ENCODE results near the gene KDM3B. TPM values are rescaled to one million over a fixed set of nuclear protein-coding genes. Genes with fewer than 3 reads are reported as not detected.

The KDM3B gene
- total RNA-seq, 2 experiments from 2014 or later = 33.4 to 36.2 TPM

- Mint-ChIP-seq H3K36me3 (ENCODE audit: low read depth) (peaks cover 4% of the 10 kb centered on the region), H3K27ac (peak overlapping the region; percentile 98), H3K4me1 (ENCODE audit: low read depth) (peaks cover 28% of the 10 kb centered on the region), H3K27me3 (ENCODE audit: low read depth) (no peaks in the 10 kb centered on the region), H3K9me3 (no peaks in the 10 kb centered on the region), H3K4me3 (peak overlapping the region; percentile 87)
- CTCF ChIA-PET = interaction anchor here (8.0 kb wide), 1 partner anchor 15 kb away, joined by 176 read pairs; the partner anchor contains the start of gene KDM3B
- DNase-seq = peak; percentile 83
- intact Hi-C loops (cut with micrococcal nuclease) = loop anchor here (2.0 to 10.0 kb wide), 3 partner anchors 70 to 958 kb away; partner anchors contain the start of genes HSPA9 and MATR3
Measured at GRCh38 chr5:138336952-138337684, 15.4 kb upstream of the KDM3B start.

GRCh38 chr5:138337685-138338410 lies 14.6 kb upstream of the KDM3B start, which contains the start of gene FAM53C:
TSS of gene FAM53C (plus strand) at chr5:138338266. CDS start at chr5:138341336, 3,070 bp downstream.
- peaks cover 4% of the 10 kb centered on the region for H3K36me3 Mint-ChIP-seq (ENCODE audit: low read depth)
- no peaks in the 10 kb centered on the region for H3K9me3 Mint-ChIP-seq
- CTCF ChIA-PET = interaction anchor here (0.5 to 8.0 kb wide), 2 partner anchors 14 to 125 kb away, joined by 3 to 176 read pairs; partner anchors contain the start of gene KDM3B
- peak within 1 kb of the TSS; percentile 98 for H3K27ac Mint-ChIP-seq
- intact Hi-C loops (cut with micrococcal nuclease) = loop anchor here (1.0 to 10.0 kb wide), 7 partner anchors 14 to 957 kb away; partner anchors contain the start of genes CDC23, EGR1, ETF1 and HSPA9
- peaks cover 27% of the 10 kb centered on the region for H3K4me1 Mint-ChIP-seq (ENCODE audit: low read depth)
- H3K4me3 Mint-ChIP-seq = peak within 1 kb of the TSS; percentile 87
- H3K27me3 Mint-ChIP-seq (ENCODE audit: low read depth) = no peaks in the 10 kb centered on the region
- DNase-seq = peak; percentile 91

DNA sequence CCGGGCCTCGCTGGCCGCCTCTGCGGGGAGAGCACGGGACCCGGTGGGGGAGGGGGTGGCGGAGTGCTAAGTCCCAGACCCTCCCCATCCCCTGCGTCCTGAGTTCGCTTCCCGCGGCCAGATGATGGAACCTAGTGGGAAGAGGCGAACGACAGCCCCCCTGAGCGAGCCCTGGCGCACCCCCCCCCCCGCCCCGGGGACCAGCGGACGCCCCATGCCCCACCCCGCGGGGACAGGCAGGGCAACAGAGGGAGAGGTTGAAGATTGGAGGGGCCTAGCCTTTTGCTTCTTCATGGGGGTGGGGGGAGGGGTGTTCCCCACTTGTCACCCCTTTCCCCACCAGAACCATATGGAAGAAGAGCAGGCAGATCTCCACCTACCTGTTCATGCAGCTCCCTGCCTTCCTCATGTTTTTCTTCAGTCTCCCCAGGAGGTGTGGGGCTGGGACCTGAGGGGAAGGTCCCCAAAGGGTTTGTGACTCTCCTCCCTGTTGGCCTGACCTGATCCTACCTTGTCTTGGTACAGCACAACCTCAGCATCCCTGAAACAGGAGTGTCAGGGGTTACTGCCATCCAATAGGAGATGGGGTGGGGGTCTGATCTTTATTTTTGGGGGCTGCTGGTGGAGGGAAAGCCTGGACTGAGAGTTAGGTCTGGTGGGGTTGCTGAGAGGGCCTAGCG lies 13.9 kb upstream of the KDM3B start:
- H3K4me3 Mint-ChIP-seq = peak overlapping the region; percentile 87
- DNase-seq = peak; percentile 26
- peak overlapping the region; percentile 86 for H3K27ac Mint-ChIP-seq
- peaks cover 27% of the 10 kb centered on the region for H3K4me1 Mint-ChIP-seq (ENCODE audit: low read depth)
- no peaks in the 10 kb centered on the region for H3K9me3 Mint-ChIP-seq
- intact Hi-C loops (cut with micrococcal nuclease) = loop anchor here (1.0 to 10.0 kb wide), 6 partner anchors 14 to 956 kb away; partner anchors contain the start of genes CDC23, EGR1, ETF1 and KDM3B
- peaks cover 6% of the 10 kb centered on the region for H3K36me3 Mint-ChIP-seq (ENCODE audit: low read depth)
- CTCF ChIA-PET = interaction anchor here (0.5 to 8.0 kb wide), 2 partner anchors 14 to 125 kb away, joined by 3 to 176 read pairs; partner anchors contain the start of gene KDM3B
- no peaks in the 10 kb centered on the region for H3K27me3 Mint-ChIP-seq (ENCODE audit: low read depth)

DNA sequence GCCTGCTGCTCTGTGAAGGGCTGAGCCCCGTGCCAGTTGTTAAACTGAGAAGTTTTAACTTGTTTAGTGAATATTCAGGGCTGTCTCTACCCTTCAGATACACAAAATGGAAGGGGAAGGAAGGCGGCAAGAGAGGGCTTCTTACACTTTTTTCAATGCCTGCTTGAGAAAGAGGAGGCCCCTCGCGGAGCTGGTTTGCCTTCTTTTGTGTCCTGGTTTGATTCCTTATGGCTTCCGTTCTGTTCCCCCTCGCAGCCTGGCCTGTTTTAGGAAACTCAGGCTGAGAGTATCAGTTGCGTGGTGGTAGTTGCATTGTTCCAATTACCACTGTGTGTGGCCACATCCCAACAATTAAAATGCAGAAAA lies 13.4 kb upstream of the KDM3B start:
- CTCF ChIA-PET = interaction anchor here (0.8 to 8.0 kb wide), 5 partner anchors 8 to 165 kb away, joined by 3 to 176 read pairs (median 4); partner anchors contain the start of gene KDM3B
- intact Hi-C loops (cut with micrococcal nuclease) = loop anchor here (5.0 to 10.0 kb wide), 2 partner anchors 68 to 956 kb away; partner anchors contain the start of gene MATR3
- H3K4me1 Mint-ChIP-seq (ENCODE audit: low read depth) = peaks cover 27% of the 10 kb centered on the region
- H3K27ac Mint-ChIP-seq = peak overlapping the region; percentile 86
- H3K9me3 Mint-ChIP-seq = no peaks in the 10 kb centered on the region
- peaks cover 6% of the 10 kb centered on the region for H3K36me3 Mint-ChIP-seq (ENCODE audit: low read depth)
- peak overlapping the region; percentile 87 for H3K4me3 Mint-ChIP-seq
- peak; percentile 12 for DNase-seq
- no peaks in the 10 kb centered on the region for H3K27me3 Mint-ChIP-seq (ENCODE audit: low read depth)

DNA sequence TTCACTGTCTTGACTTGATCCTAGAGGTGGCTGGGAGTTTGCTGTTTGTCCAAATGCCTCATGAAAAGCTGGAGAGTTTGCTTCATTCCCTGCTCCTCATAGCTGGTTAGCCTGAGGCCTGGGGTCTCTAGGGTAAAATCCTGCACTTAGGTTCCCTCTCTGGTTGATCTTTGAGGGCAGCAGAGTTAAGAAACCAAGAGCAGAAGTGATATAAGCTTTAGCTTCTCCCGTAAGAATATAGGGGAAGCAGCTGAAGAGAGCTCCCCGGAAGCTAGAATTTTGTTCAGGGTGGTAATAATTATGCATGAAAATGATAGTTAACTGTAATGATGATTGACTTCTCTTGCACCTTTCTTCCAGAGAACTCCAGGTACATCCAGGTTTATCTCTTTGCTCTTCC lies 13.0 kb upstream of the KDM3B start:
- Mint-ChIP-seq H3K27ac (peak overlapping the region; percentile 86), H3K36me3 (ENCODE audit: low read depth) (peaks cover 8% of the 10 kb centered on the region), H3K9me3 (no peaks in the 10 kb centered on the region), H3K4me3 (peak overlapping the region; percentile 87), H3K27me3 (ENCODE audit: low read depth) (no peaks in the 10 kb centered on the region), H3K4me1 (ENCODE audit: low read depth) (peaks cover 27% of the 10 kb centered on the region)
- CTCF ChIA-PET = interaction anchor here (0.8 to 8.0 kb wide), 5 partner anchors 9 to 165 kb away, joined by 3 to 176 read pairs (median 4); partner anchors contain the start of gene KDM3B
- DNase-seq = no peak
- intact Hi-C loops (cut with micrococcal nuclease) = loop anchor here (5.0 to 10.0 kb wide), 2 partner anchors 68 to 955 kb away; partner anchors contain the start of gene MATR3

GRCh38 chr5:138340008-138340407 lies 12.5 kb upstream of the KDM3B start:
- Mint-ChIP-seq H3K36me3 (ENCODE audit: low read depth) (peaks cover 9% of the 10 kb centered on the region), H3K27ac (no peak overlapping the region), H3K9me3 (no peaks in the 10 kb centered on the region), H3K4me1 (ENCODE audit: low read depth) (peaks cover 27% of the 10 kb centered on the region), H3K27me3 (ENCODE audit: low read depth) (no peaks in the 10 kb centered on the region), H3K4me3 (peak overlapping the region; percentile 14)
- DNase-seq = no peak
- CTCF ChIA-PET = interaction anchor here (0.6 to 8.0 kb wide), 6 partner anchors 8 to 164 kb away, joined by 3 to 176 read pairs (median 4); partner anchors contain the start of gene KDM3B
- intact Hi-C loops (cut with micrococcal nuclease) = no loop called here

DNA sequence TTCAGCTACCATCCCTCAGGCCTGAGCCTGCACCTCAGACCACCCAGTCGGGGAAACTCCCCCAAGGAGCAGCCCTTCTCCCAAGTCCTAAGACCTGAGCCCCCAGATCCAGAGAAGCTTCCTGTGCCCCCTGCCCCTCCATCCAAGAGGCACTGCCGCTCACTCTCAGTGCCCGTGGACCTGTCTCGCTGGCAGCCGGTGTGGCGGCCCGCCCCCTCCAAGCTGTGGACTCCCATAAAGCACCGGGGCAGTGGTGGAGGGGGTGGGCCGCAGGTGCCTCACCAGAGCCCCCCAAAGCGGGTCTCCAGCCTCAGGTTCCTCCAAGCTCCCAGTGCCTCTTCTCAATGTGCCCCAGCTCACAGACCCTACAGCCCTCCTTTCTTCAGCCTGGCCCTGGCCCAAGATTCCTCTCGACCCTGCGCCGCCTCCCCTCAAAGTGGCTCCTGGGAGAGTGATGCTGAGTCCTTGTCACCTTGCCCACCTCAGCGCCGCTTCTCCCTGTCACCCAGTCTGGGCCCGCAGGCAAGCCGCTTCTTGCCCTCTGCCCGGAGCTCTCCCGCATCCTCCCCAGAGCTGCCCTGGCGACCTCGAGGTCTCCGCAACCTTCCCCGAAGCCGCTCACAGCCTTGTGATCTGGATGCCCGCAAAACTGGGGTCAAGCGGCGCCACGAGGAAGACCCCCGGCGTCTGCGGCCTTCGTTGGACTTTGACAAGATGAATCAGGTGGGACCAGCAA lies 7.4 kb upstream of the KDM3B start:
- Mint-ChIP-seq H3K27me3 (ENCODE audit: low read depth) (no peaks in the 10 kb centered on the region), H3K36me3 (ENCODE audit: low read depth) (peaks cover 25% of the 10 kb centered on the region), H3K4me3 (no peak overlapping the region), H3K27ac (no peak overlapping the region), H3K4me1 (ENCODE audit: low read depth) (peaks cover 10% of the 10 kb centered on the region), H3K9me3 (no peaks in the 10 kb centered on the region)
- intact Hi-C loops (cut with micrococcal nuclease) = no loop called here
- DNase-seq = no peak
- CTCF ChIA-PET = interaction anchor here (0.7 to 1.5 kb wide), 3 partner anchors 10 to 181 kb away, joined by 3 read pairs; no protein-coding TSS in a partner anchor

DNA sequence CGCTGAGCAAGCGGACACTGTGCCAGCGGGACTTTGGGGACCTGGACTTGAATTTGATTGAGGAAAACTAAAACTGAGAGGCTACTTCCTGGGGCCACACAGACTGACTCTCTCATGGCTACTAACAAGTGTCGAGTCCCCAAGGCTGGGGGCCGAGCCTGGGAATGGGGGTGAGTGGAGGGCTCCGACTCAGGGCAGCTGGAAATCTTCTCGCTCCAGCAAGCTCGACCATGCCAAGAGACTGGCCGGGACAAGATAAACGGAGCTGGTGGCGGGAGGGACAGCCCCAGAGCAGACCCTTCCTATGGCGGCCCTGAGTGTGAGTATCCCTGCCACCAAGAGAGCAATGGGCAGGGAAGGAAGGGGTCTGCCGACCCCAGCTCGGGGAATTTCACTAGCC lies 5.6 kb upstream of the KDM3B start:
- Mint-ChIP-seq H3K36me3 (ENCODE audit: low read depth) (peaks cover 23% of the 10 kb centered on the region), H3K4me1 (ENCODE audit: low read depth) (peaks cover 4% of the 10 kb centered on the region), H3K9me3 (peaks cover 3% of the 10 kb centered on the region), H3K27me3 (ENCODE audit: low read depth) (no peaks in the 10 kb centered on the region), H3K4me3 (no peak overlapping the region), H3K27ac (no peak overlapping the region)
- CTCF ChIA-PET = no interaction called here
- no peak for DNase-seq
- intact Hi-C loops (cut with micrococcal nuclease) = no loop called here

GRCh38 chr5:138349852-138350562 lies 2.5 kb upstream of the KDM3B start:
- Mint-ChIP-seq H3K36me3 (ENCODE audit: low read depth) (peaks cover 20% of the 10 kb centered on the region), H3K4me3 (no peak overlapping the region), H3K27ac (no peak overlapping the region), H3K27me3 (ENCODE audit: low read depth) (no peaks in the 10 kb centered on the region), H3K9me3 (peaks cover 7% of the 10 kb centered on the region), H3K4me1 (ENCODE audit: low read depth) (peaks cover 21% of the 10 kb centered on the region)
- no peak for DNase-seq
- CTCF ChIA-PET = interaction anchor here (0.9 to 6.4 kb wide), 3 partner anchors 11 to 63 kb away, joined by 3 to 176 read pairs (median 90); partner anchors contain the start of genes CDC25C and FAM53C
- intact Hi-C loops (cut with micrococcal nuclease) = no loop called here

- CTCF ChIA-PET = interaction anchor here (0.9 to 6.4 kb wide), 3 partner anchors 11 to 63 kb away, joined by 3 to 176 read pairs (median 90); partner anchors contain the start of genes CDC25C and FAM53C
- no peak for DNase-seq
- peaks cover 27% of the 10 kb centered on the region for H3K4me1 Mint-ChIP-seq (ENCODE audit: low read depth)
- H3K9me3 Mint-ChIP-seq = peaks cover 7% of the 10 kb centered on the region
- no peak overlapping the region for H3K27ac Mint-ChIP-seq
- intact Hi-C loops (cut with micrococcal nuclease) = no loop called here
- peaks cover 16% of the 10 kb centered on the region for H3K36me3 Mint-ChIP-seq (ENCODE audit: low read depth)
- H3K27me3 Mint-ChIP-seq (ENCODE audit: low read depth) = no peaks in the 10 kb centered on the region
- H3K4me3 Mint-ChIP-seq = no peak overlapping the region
Measured at GRCh38 chr5:138350563-138350890, 2.0 kb upstream of the KDM3B start.
